DOHH2 (cell line): Measurements from ENCODE around the gene SLC4A11.

ENCODE experiments used
- H3F3A ChIP-seq: fragments of 200-600 bp; sonication (generic), shearing (Covaris generic); 2 replicates; pipeline ENCODE4 v1.6.0; 2016; ENCODE audit warnings: antibody characterized with exemption, mild to moderate bottlenecking; ENCODE audit not compliant: control insufficient read depth, insufficient read depth
- H3K27ac ChIP-seq: fragments of 200-600 bp; sonication (generic); 2 replicates; pipeline ENCODE4 v1.5.1; 2014; ENCODE audit warnings: low read depth, mild to moderate bottlenecking, low read length, moderate library complexity
- H3K27me3 ChIP-seq: fragments of 200-600 bp; sonication (generic); 2 replicates; pipeline ENCODE4 v1.6.1; 2014; ENCODE audit warnings: mild to moderate bottlenecking, low read length, mixed read lengths; ENCODE audit not compliant: control insufficient read depth
- H3K36me3 ChIP-seq: fragments of 200-600 bp; sonication (generic); 2 replicates; pipeline ENCODE4 v1.6.1; 2014; ENCODE audit warnings: mild to moderate bottlenecking, low read length, moderate library complexity, mixed read lengths; ENCODE audit not compliant: control insufficient read depth
- H3K4me1 ChIP-seq: fragments of 200-600 bp; sonication (generic); 2 replicates; pipeline ENCODE4 v1.6.1; 2014; ENCODE audit warnings: mild to moderate bottlenecking, low read length, mixed read lengths; ENCODE audit not compliant: control insufficient read depth
- H3K4me2 ChIP-seq: fragments of 200-600 bp; sonication (generic); 2 replicates; pipeline ENCODE4 v1.6.0; 2014; ENCODE audit warnings: mild to moderate bottlenecking, low read length, moderate library complexity
- H3K4me3 ChIP-seq: fragments of 200-600 bp; sonication (generic); 2 replicates; pipeline ENCODE4 v1.5.1; 2014; ENCODE audit warnings: mild to moderate bottlenecking, low read length, mixed read lengths
- H3K79me2 ChIP-seq: fragments of 200-600 bp; sonication (generic); 2 replicates; pipeline ENCODE4 v1.6.1; 2014; ENCODE audit warnings: mild to moderate bottlenecking, low read length, mixed read lengths; ENCODE audit not compliant: control insufficient read depth
- H3K9me2 ChIP-seq: fragments of 200-600 bp; sonication (generic); replicated peaks from 2 replicates; pipeline ENCODE4 v1.6.1; 2014; ENCODE audit warnings: mild to moderate bottlenecking, low read length, mixed read lengths; ENCODE audit not compliant: control insufficient read depth
- H3K9me3 ChIP-seq: fragments of 200-600 bp; sonication (generic); 2 replicates; pipeline ENCODE4 v1.6.1; 2014; ENCODE audit warnings: antibody characterized with exemption, low read length, mixed read lengths; ENCODE audit not compliant: control insufficient read depth, insufficient read depth
- H4K20me1 ChIP-seq: fragments of 200-600 bp; sonication (generic); 2 replicates; pipeline ENCODE4 v1.6.0; 2014; ENCODE audit warnings: low read depth, mild to moderate bottlenecking, antibody characterized with exemption, low read length, moderate library complexity; ENCODE audit not compliant: control insufficient read depth, insufficient read depth
- CTCF ChIP-seq: fragments of 200-600 bp; sonication (generic); IDR thresholded peaks from one replicate; pipeline ENCODE4 v1.5.1; 2014; ENCODE audit warnings: antibody characterized with exemption, mild to moderate bottlenecking, low read depth, low read length; ENCODE audit not compliant: poor library complexity, severe bottlenecking
- EZH2phosphoT487 ChIP-seq: fragments of 200-600 bp; sonication (generic); IDR thresholded peaks from 2 replicates; pipeline ENCODE4 v1.6.1; 2017; ENCODE audit warnings: borderline replicate concordance, mild to moderate bottlenecking, antibody characterized with exemption, low read length, moderate library complexity, mixed read lengths

Gene SLC4A11

DNA sequence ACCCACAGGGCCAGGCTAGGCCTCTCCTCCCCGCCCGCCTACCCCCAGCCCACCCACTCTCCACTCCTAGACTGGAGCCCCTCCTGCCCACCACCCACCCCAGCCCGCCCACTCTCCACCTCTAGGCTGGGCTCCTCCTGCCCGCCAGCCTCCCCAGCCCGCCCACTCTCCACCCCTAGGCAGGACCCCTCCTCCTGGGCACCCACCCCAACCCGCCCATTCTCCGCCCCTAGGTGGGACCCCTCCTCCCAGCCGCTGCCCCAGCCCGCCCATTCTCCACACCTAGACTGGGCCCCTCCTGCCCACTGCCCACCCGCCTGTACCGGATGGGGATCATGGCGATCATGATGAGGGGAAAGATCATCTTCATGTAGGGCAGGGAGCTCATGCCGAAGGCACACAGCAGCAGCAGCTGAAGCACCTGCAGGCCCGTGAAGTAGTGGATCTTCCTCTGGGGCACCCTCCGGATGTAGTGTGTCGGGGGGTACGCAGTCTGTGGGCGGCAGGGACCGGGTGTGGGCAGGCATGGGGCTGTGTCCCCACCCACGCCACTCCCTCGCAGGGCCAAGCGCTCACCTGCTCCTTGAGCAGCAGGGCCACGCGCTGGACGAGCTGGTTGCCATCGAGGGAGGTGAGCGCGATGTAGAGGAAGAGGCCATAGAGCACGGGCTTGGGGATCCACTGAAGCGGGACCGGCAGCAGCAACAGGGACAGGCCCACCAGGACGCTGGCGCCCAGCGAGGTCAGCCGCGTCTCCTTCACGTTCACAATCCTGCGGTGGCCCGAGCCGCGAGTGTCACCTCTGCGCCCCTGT lies 10.8 kb downstream of the SLC4A11 start:
- Histone ChIP-seq H3K4me1 (peaks cover 3% of the 10 kb centered on the region), H4K20me1 (peaks cover 2% of the 10 kb centered on the region; the same call in 1 of the 2 replicates)
- TF ChIP-seq EZH2phosphoT487, result no peak
- no peak for TF ChIP-seq CTCF

GRCh38 chr20:3227506-3227905 lies 11.5 kb downstream of the SLC4A11 start:
- Histone ChIP-seq H3K4me1 (peaks cover 10% of the 10 kb centered on the region), H3K27ac (no peak overlapping the region), H4K20me1 (peaks cover 5% of the 10 kb centered on the region; the same call in 1 of the 2 replicates), H3K9me2 (no peaks in the 10 kb centered on the region), H3K36me3 (peaks cover 11% of the 10 kb centered on the region), H3F3A (no peaks in the 10 kb centered on the region), H3K27me3 (no peaks in the 10 kb centered on the region), H3K79me2 (no peaks in the 10 kb centered on the region), H3K9me3 (no peaks in the 10 kb centered on the region), H3K4me3 (no peak overlapping the region), H3K4me2 (no peak overlapping the region)
- TF ChIP-seq EZH2phosphoT487 (no peak), CTCF (no peak)

More for the DNA sequence above, 10.8 kb downstream of the SLC4A11 start:
- Histone ChIP-seq H3K4me2 (no peak overlapping the region), H3K9me2 (no peaks in the 10 kb centered on the region), H3K4me3 (no peak overlapping the region), H3F3A (no peaks in the 10 kb centered on the region), H3K27ac (no peak overlapping the region), H3K79me2 (no peaks in the 10 kb centered on the region), H3K36me3 (peaks cover 5% of the 10 kb centered on the region), H3K9me3 (no peaks in the 10 kb centered on the region), H3K27me3 (no peaks in the 10 kb centered on the region)

- Histone ChIP-seq H3K4me2 (no peak overlapping the region), H3K4me3 (no peak overlapping the region), H3K79me2 (no peaks in the 10 kb centered on the region), H3K4me1 (peaks cover 15% of the 10 kb centered on the region), H3K9me3 (no peaks in the 10 kb centered on the region), H3F3A (no peaks in the 10 kb centered on the region), H4K20me1 (peaks cover 5% of the 10 kb centered on the region; the same call in 1 of the 2 replicates), H3K27me3 (no peaks in the 10 kb centered on the region), H3K36me3 (peaks cover 17% of the 10 kb centered on the region), H3K9me2 (no peaks in the 10 kb centered on the region), H3K27ac (no peak overlapping the region)
- TF ChIP-seq CTCF, result no peak
- TF ChIP-seq EZH2phosphoT487, result no peak
Measured at GRCh38 chr20:3226864-3227263, 12.1 kb downstream of the SLC4A11 start.
